Loucy (cell line): ENCODE measurements around the gene SAMD4A.

Experiments used
- EZH2phosphoT487 ChIP-seq: fragments of 200-600 bp; IDR thresholded peaks from 2 replicates; pipeline ENCODE4 v1.6.1; 2018; ENCODE audit warnings: antibody characterized with exemption, mild to moderate bottlenecking, moderate library complexity, borderline replicate concordance
- TF ChIP-seq, protein P1 (sequence below): fragments of 200-600 bp; sonication (generic); conservative IDR thresholded peaks from 2 replicates; pipeline ENCODE4 v1.5.1; 2014; ENCODE audit warnings: mild to moderate bottlenecking, antibody characterized with exemption, low read length

DNA sequence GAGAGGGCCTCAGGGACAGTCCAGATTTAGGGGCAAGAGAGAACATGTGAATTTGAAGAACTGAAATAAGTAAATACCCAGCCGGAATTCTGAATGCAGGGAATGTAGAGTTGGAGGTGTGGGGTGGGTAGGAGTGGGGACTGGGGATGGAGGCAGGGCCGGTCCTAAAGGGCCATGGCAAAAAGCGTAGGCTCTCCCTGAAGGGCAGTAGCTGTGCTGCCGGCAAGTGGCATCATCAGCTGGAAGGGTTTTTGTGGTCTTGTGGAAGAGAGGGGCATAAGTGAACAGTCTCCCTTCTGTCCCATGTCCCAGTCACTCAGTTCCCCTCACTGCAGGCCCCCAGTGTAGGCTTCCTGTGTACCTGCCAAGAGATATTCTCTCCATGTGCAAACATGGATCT is 231.1 kb downstream of the SAMD4A start:
- TF ChIP-seq, protein P1, sequence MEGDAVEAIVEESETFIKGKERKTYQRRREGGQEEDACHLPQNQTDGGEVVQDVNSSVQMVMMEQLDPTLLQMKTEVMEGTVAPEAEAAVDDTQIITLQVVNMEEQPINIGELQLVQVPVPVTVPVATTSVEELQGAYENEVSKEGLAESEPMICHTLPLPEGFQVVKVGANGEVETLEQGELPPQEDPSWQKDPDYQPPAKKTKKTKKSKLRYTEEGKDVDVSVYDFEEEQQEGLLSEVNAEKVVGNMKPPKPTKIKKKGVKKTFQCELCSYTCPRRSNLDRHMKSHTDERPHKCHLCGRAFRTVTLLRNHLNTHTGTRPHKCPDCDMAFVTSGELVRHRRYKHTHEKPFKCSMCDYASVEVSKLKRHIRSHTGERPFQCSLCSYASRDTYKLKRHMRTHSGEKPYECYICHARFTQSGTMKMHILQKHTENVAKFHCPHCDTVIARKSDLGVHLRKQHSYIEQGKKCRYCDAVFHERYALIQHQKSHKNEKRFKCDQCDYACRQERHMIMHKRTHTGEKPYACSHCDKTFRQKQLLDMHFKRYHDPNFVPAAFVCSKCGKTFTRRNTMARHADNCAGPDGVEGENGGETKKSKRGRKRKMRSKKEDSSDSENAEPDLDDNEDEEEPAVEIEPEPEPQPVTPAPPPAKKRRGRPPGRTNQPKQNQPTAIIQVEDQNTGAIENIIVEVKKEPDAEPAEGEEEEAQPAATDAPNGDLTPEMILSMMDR, result no peak
- no peak for TF ChIP-seq EZH2phosphoT487
